Measurements from ENCODE around the gene WFIKKN2. TPM values are rescaled to one million over a fixed set of nuclear protein-coding genes. Genes with fewer than 3 reads are reported as not detected.

The WFIKKN2 gene
- total and polyA plus RNA-seq, 8 donors, result 0.09 to 0.45 (median 0.15) TPM

DNA sequence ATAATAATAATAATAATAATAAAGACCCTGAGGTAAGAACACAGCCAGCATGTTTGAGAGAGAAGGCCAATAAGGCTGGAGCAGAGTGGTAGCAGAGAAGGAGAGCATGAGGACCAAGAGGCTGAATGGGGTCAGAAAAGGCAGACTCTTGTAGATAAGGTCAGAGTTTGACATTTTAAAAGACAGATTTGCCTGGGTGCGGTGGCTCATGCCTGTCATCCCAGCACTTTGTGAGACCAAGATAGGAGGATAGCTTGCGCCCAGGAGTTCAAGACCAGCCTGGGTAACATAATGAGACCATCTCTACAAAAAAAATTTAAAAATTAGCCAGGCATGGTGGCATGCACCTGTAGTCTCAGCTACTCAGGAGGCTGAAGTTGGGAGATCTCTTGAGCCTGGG, 11.0 kb upstream of the WFIKKN2 start:
- DNase-seq (no peak), FAIRE-seq (no peak), ATAC-seq (no peak)
- WGBS, 2 donors, result 90 to 93% methylated on average over 2 of the region's 2 CpGs
- TF ChIP-seq CTCF (IDR thresholded peaks at IDR 0.05), result no peak
- H3K27me3 ChIP-seq, result no peaks in the 10 kb centered on the region
- no peaks in the 10 kb centered on the region for H3K4me1 ChIP-seq
- H3K27ac ChIP-seq, result no peak overlapping the region
- no peaks in the 10 kb centered on the region for H3K9me3 ChIP-seq
- H3K4me3 ChIP-seq, result no peak overlapping the region
- H3K36me3 ChIP-seq, result no peaks in the 10 kb centered on the region
- intact Hi-C loops (cut with DNase I), result no loop called here

GRCh38 chr17:50825188-50825587, 10.2 kb upstream of the WFIKKN2 start:
- no peak for FAIRE-seq
- no peak for TF ChIP-seq CTCF (IDR thresholded peaks at IDR 0.05)
- DNase-seq, result no peak

GRCh38 chr17:50828508-50829170, 6.7 kb upstream of the WFIKKN2 start:
- Histone ChIP-seq H3K4me1 (peaks cover 0 to 3% (median 0%) of the 10 kb centered on the region in 3 donors), H3K36me3 (no peaks in the 10 kb centered on the region), H3K27ac (peak overlapping the region in 2 of 4 donors; percentile 44 to 46), H3K4me3 (no peak overlapping the region), H3K27me3 (no peaks in the 10 kb centered on the region), H3K9me3 (no peaks in the 10 kb centered on the region)
- DNase-seq (no peak), FAIRE-seq (no peak), ATAC-seq (peak in 3 of 4 donors; percentile 45 to 69 (median 56))
- WGBS, 2 donors, result 83% methylated on average over 6 of the region's 6 CpGs
- intact Hi-C loops (cut with DNase I), result no loop called here
- no peak for TF ChIP-seq CTCF (IDR thresholded peaks at IDR 0.05)

More at GRCh38 chr17:50825188-50825587, 10.2 kb upstream of the WFIKKN2 start:
- intact Hi-C loops (cut with DNase I), result no loop called here
- ATAC-seq, result no peak
- Histone ChIP-seq H3K27ac (no peak overlapping the region), H3K36me3 (no peaks in the 10 kb centered on the region), H3K4me3 (no peak overlapping the region), H3K9me3 (no peaks in the 10 kb centered on the region), H3K4me1 (peaks cover 0 to under 1% (median 0%) of the 10 kb centered on the region in 3 donors), H3K27me3 (no peaks in the 10 kb centered on the region)

DNA sequence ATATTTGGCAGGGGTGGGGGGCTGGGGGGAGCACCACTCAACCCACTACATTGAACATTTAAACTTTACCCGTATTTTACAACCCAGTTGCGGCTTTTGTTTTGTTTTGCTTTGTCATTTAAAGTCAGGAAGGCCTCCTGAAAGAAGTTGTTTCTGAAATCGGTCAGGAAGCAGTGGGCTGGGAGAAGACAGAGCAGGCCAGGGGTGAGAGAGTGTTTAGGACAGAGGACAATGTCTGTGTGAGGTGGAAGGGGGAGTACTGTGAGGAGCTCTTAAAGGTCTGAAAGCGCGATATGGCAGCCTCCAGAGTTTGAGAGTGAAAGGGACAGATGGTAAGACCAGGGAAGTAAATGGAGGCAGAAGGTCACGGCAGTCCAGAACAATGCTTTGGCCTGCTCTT, 6.1 kb upstream of the WFIKKN2 start:
- no peak for FAIRE-seq
- intact Hi-C loops (cut with DNase I), result no loop called here
- no peaks in the 10 kb centered on the region for H3K27me3 ChIP-seq
- H3K4me3 ChIP-seq, result no peak overlapping the region
- TF ChIP-seq CTCF (IDR thresholded peaks at IDR 0.05), result no peak
- H3K4me1 ChIP-seq, result peaks cover 0 to 3% (median 0%) of the 10 kb centered on the region in 3 donors
- H3K36me3 ChIP-seq, result no peaks in the 10 kb centered on the region
- ATAC-seq, result no peak
- no peak for DNase-seq
- 88 to 89% methylated on average over 6 of the region's 6 CpGs for whole genome bisulfite sequencing, 2 donors
- no peak overlapping the region for H3K27ac ChIP-seq
- H3K9me3 ChIP-seq, result no peaks in the 10 kb centered on the region

DNA sequence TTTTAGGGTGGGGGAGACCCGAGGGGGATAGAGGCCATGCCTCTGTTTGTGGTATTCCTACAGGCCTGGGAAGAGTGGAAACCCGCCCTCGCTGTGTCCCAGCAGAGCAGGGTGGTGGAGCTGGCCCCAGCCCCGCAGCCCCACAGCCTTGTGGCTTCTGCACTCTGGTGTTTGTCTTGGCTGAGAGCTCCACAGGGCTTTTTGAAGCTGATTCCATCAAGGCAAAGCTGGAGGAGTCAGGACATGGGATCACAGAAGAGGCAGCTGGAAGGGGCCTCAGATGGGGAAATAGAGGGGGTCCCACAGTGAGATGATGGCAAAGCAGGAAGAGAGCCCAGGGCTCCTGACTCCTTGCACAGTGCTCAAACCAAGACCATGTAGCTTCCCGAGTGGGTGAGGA, 5.0 kb upstream of the WFIKKN2 start:
- Histone ChIP-seq H3K27ac (no peak overlapping the region), H3K4me1 (peaks cover 0 to 3% (median 0%) of the 10 kb centered on the region in 3 donors), H3K4me3 (no peak overlapping the region), H3K9me3 (no peaks in the 10 kb centered on the region), H3K27me3 (no peaks in the 10 kb centered on the region), H3K36me3 (no peaks in the 10 kb centered on the region)
- DNase-seq (no peak), FAIRE-seq (no peak), ATAC-seq (peak; percentile 46 to 91 (median 68))
- 44 to 48% methylated on average over 5 of the region's 5 CpGs for WGBS, 2 donors
- intact Hi-C loops (cut with DNase I), result loop anchor here in 1 of 3 donors (10.0 kb wide), 1 partner anchor 46 kb away; no protein-coding TSS in a partner anchor
- no peak for TF ChIP-seq CTCF (IDR thresholded peaks at IDR 0.05)
